Measurements from ENCODE around the gene SYNJ1. TPM values are rescaled to one million over a fixed set of nuclear protein-coding genes. Genes with fewer than 3 reads are reported as not detected.

Gene SYNJ1
- total and polyA plus RNA-seq, 9 of the 15 experiments (the other 6 are each of a cell fraction or from before 2014, with no cell fraction given) = 2.4 to 10.6 (median 5.6) TPM

DNA sequence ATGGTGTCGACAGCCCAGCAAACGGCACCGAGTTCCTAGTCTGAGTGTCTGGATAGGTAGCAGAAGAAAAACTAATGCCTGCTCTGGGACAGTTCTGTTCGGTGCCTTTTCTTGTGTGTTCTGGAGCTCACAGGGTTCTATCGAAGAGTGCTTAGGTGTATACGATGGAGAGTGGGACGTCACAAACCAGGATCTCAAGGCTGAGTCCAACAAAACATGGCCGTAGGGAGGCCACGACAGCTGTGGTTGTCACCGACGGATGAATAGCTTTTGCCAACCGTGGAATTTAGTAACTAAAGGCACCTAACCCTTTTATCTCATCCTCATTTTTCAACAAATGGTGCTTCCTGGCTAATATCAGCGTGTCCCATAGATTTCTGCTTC is 635 bp upstream of the SYNJ1 start (continued):
- TF ChIP-seq, protein P1, sequence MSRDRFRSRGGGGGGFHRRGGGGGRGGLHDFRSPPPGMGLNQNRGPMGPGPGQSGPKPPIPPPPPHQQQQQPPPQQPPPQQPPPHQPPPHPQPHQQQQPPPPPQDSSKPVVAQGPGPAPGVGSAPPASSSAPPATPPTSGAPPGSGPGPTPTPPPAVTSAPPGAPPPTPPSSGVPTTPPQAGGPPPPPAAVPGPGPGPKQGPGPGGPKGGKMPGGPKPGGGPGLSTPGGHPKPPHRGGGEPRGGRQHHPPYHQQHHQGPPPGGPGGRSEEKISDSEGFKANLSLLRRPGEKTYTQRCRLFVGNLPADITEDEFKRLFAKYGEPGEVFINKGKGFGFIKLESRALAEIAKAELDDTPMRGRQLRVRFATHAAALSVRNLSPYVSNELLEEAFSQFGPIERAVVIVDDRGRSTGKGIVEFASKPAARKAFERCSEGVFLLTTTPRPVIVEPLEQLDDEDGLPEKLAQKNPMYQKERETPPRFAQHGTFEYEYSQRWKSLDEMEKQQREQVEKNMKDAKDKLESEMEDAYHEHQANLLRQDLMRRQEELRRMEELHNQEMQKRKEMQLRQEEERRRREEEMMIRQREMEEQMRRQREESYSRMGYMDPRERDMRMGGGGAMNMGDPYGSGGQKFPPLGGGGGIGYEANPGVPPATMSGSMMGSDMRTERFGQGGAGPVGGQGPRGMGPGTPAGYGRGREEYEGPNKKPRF (IDR thresholded peaks at IDR 0.05; ENCODE audit: low read depth, low read length) = no peak
- no peak for TF ChIP-seq ZFP1 (CRISPR knock-in tag; IDR thresholded peaks at IDR 0.05)
- TF ChIP-seq ZZZ3 (IDR thresholded peaks at IDR 0.05) = no peak
- no peak for TF ChIP-seq ZNF436 (CRISPR knock-in tag; IDR thresholded peaks at IDR 0.05)
- TF ChIP-seq, protein P2, sequence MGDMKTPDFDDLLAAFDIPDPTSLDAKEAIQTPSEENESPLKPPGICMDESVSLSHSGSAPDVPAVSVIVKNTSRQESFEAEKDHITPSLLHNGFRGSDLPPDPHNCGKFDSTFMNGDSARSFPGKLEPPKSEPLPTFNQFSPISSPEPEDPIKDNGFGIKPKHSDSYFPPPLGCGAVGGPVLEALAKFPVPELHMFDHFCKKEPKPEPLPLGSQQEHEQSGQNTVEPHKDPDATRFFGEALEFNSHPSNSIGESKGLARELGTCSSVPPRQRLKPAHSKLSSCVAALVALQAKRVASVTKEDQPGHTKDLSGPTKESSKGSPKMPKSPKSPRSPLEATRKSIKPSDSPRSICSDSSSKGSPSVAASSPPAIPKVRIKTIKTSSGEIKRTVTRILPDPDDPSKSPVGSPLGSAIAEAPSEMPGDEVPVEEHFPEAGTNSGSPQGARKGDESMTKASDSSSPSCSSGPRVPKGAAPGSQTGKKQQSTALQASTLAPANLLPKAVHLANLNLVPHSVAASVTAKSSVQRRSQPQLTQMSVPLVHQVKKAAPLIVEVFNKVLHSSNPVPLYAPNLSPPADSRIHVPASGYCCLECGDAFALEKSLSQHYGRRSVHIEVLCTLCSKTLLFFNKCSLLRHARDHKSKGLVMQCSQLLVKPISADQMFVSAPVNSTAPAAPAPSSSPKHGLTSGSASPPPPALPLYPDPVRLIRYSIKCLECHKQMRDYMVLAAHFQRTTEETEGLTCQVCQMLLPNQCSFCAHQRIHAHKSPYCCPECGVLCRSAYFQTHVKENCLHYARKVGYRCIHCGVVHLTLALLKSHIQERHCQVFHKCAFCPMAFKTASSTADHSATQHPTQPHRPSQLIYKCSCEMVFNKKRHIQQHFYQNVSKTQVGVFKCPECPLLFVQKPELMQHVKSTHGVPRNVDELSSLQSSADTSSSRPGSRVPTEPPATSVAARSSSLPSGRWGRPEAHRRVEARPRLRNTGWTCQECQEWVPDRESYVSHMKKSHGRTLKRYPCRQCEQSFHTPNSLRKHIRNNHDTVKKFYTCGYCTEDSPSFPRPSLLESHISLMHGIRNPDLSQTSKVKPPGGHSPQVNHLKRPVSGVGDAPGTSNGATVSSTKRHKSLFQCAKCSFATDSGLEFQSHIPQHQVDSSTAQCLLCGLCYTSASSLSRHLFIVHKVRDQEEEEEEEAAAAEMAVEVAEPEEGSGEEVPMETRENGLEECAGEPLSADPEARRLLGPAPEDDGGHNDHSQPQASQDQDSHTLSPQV (IDR thresholded peaks at IDR 0.05) = no peak
- TF ChIP-seq ESRRA (IDR thresholded peaks at IDR 0.05; ENCODE audit: borderline replicate concordance, low read depth) = no peak
- TF ChIP-seq ZNF263 (CRISPR knock-in tag; IDR thresholded peaks at IDR 0.05; ENCODE audit: borderline replicate concordance) = no peak; the same call in 1 of the 2 replicates
- TF ChIP-seq PHB (CRISPR knock-in tag; IDR thresholded peaks at IDR 0.05) = no peak
- TF ChIP-seq MYC (IDR thresholded peaks at IDR 0.05; ENCODE audit: low read depth, low read length) = no peak
- TF ChIP-seq MYC (CRISPR knock-in tag; IDR thresholded peaks at IDR 0.05; ENCODE audit: borderline replicate concordance, low read depth) = no peak
- 0 out of 2 replicates have a peak, but pooled peaks have one; percentile 0 for TF ChIP-seq TOE1 (IDR thresholded peaks at IDR 0.05; ENCODE audit: borderline replicate concordance)
- no peak; the same call in 1 of the 2 replicates for TF ChIP-seq TOE1 (CRISPR knock-in tag; IDR thresholded peaks at IDR 0.05; ENCODE audit: borderline replicate concordance, low read depth)
- TF ChIP-seq ZNF347 (CRISPR knock-in tag; IDR thresholded peaks at IDR 0.05; ENCODE audit: low read depth) = no peak
- no peak for TF ChIP-seq NONO (IDR thresholded peaks at IDR 0.05; ENCODE audit: low read depth in 2 of 2, low read length in 1 of 2)
- TF ChIP-seq PHF20 (IDR thresholded peaks at IDR 0.05; ENCODE audit: partially characterized antibody) = no peak
- 0 out of 2 replicates have a peak, but pooled peaks have one; percentile 7 for TF ChIP-seq HDAC2 (IDR thresholded peaks at IDR 0.05)
- TF ChIP-seq, protein P3, sequence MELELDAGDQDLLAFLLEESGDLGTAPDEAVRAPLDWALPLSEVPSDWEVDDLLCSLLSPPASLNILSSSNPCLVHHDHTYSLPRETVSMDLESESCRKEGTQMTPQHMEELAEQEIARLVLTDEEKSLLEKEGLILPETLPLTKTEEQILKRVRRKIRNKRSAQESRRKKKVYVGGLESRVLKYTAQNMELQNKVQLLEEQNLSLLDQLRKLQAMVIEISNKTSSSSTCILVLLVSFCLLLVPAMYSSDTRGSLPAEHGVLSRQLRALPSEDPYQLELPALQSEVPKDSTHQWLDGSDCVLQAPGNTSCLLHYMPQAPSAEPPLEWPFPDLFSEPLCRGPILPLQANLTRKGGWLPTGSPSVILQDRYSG (tag; conservative IDR thresholded peaks at IDR 0.05; ENCODE audit: low read depth) = peak; percentile 85
- no peak for TF ChIP-seq POLR2G (IDR thresholded peaks at IDR 0.05; ENCODE audit: low read depth, low read length)
- TF ChIP-seq, protein P4, sequence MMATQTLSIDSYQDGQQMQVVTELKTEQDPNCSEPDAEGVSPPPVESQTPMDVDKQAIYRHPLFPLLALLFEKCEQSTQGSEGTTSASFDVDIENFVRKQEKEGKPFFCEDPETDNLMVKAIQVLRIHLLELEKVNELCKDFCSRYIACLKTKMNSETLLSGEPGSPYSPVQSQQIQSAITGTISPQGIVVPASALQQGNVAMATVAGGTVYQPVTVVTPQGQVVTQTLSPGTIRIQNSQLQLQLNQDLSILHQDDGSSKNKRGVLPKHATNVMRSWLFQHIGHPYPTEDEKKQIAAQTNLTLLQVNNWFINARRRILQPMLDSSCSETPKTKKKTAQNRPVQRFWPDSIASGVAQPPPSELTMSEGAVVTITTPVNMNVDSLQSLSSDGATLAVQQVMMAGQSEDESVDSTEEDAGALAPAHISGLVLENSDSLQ (IDR thresholded peaks at IDR 0.05) = no peak
- no peak for TF ChIP-seq DDX20 (tag; IDR thresholded peaks at IDR 0.05; ENCODE audit: low read depth)
- no peak for TF ChIP-seq ZNF444 (CRISPR knock-in tag; IDR thresholded peaks at IDR 0.05)
- TF ChIP-seq C11orf30 (IDR thresholded peaks at IDR 0.05; ENCODE audit: low read depth) = no peak

All from K562 (cell line).